OCI-M2 (cell line): ENCODE measurements around the gene MARCKS.

Source experiments
- DNase-seq: peaks from one replicate; lab custom pipeline; 2025; ENCODE audit not compliant: unreplicated experiment; lab: John Stamatoyannopoulos, UW

Gene MARCKS

DNA sequence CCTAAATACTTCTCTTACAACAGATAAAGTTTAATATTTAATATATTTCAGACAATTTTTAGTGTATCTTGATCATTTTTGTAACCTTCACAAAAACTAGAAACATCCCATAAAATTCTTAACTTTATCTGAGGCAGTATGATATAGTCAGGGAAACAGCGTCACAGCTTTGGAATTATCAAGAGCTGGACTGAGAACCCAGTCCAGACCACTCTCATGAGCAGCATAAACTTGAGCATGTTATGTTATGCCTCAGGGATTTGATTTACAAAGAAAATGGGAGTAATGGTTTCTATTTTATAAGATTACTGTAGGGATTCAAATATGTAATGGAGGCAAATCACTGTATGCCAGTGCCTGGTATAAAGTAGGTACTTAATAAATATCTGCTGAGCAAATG, 8.3 kb upstream of the MARCKS start:
- DNase-seq: no peak

GRCh38 chr6:113853252-113853651, 3.9 kb upstream of the MARCKS start:
- DNase-seq: no peak

GRCh38 chr6:113854531-113855499, 2.3 kb upstream of the MARCKS start:
- peak; percentile 53 for DNase-seq

DNA sequence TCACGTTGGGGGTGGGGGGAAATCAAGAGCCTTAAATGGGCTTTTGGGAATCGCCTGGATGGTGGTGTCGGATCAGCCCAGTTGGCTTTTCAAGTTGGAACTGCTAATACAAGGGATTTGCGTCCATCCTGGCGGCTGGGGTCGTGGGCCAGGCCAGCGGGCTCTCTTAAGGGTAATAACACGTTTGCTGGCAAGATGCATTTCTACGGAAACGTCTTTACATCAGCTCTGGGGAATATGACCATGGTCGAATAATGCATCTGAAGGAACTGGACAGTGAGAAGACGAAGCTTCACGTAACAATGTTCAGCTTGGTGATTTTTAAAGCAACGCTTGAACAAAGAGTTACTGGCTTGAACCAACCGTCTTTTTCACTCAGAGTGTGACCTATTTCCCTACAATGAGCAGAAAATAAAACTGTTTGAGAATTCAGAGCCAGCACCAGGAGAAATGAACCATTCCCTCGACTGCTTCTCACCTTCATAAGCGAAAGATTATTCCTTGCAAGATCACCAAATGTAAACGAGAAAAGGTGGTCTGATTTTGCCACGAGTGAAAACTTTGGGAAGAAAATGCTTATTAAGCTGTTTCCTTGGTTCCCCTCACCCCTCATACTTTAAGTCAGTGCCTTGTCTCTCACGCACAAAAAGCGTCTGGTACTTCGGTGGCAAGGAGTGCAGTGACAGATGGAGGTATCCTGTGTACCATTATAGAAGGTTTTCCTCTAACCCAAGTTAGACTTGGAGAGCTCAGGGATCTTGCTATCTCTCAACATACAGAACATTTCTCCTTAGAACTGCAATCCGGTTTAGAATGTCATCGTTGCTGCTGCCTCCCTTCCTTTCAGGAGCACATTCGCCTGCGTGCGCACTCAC, 1.4 kb upstream of the MARCKS start:
- peak; percentile 33 for DNase-seq

DNA sequence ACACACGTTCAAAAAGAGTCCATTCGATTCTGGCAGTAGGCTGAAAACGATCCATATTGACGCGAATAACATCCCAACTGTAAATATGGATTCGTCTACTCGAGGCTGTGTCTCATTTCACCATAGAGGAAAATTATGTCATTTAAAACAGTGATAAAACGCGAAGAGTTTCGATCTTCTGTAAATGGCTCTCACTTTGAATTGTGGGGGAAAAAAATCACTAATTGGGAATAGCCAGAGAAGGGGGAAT, 845 bp upstream of the MARCKS start:
- DNase-seq: no peak

- DNase-seq: no peak
These were observed 673 bp downstream of the MARCKS start for GRCh38 chr6:113857556-113858479.

DNA sequence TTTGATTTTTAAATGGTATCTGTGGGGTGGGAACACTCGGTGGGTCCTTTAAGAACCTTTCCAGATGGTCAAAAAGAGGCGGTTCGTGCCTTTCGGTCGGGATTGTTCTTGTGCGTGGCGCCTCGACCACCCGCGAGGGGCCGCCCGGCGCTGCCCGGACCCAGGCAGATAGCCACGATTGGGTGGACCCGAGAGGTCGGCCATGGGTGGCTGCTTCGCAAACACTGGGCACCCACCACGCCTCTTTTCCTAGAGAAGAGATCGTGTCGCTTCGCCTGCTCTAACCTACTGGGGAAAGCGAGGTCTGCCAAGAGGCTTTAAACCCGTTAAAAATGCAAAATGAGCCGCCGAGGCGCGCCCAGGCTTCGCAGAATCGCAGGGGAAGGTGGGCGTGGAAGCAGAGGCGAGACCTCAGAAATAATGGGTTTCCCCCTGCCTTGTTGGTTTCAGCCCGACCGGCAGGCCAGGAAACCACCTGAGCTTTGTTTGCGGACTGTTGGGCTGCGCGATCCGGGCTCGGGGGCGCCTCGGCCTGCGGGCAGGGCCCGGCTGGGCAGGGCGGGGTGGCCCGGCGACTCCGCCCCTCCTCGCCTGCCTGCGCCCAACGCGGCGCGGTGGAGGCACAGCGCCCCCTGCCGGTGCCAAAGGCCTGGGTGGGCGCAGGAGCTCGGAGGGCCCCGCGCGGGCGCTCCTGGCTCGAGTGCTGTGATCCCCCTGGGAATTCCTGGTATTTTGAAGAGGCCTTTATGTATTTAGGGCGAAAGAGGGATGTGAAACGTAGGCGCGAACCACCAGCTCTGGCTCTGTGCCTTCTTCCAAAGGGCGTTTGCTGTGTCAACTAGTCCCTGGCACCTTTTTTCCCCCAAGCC, 1.6 kb downstream of the MARCKS start:
- peak; percentile 70 for DNase-seq

DNA sequence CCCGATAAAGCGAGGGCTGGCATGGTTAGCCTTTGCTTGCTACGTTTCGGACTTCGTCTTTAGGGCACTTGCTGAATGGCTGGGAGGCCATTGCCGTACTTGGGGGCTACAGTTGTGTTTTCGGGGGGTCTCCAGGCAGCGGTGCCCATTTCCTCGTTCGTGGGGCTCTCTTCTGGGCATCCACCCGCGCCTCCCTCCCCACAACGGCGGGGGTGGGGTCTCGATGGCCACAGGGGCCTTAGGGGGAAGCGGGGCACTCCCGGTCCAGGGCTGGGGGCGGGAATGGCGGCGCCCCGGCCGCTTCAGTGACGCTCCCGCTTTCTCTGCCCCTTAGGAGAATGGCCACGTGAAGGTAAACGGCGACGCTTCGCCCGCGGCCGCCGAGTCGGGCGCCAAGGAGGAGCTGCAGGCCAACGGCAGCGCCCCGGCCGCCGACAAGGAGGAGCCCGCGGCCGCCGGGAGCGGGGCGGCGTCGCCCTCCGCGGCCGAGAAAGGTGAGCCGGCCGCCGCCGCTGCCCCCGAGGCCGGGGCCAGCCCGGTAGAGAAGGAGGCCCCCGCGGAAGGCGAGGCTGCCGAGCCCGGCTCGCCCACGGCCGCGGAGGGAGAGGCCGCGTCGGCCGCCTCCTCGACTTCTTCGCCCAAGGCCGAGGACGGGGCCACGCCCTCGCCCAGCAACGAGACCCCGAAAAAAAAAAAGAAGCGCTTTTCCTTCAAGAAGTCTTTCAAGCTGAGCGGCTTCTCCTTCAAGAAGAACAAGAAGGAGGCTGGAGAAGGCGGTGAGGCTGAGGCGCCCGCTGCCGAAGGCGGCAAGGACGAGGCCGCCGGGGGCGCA, 2.4 kb downstream of the MARCKS start:
- DNase-seq: no peak

DNA sequence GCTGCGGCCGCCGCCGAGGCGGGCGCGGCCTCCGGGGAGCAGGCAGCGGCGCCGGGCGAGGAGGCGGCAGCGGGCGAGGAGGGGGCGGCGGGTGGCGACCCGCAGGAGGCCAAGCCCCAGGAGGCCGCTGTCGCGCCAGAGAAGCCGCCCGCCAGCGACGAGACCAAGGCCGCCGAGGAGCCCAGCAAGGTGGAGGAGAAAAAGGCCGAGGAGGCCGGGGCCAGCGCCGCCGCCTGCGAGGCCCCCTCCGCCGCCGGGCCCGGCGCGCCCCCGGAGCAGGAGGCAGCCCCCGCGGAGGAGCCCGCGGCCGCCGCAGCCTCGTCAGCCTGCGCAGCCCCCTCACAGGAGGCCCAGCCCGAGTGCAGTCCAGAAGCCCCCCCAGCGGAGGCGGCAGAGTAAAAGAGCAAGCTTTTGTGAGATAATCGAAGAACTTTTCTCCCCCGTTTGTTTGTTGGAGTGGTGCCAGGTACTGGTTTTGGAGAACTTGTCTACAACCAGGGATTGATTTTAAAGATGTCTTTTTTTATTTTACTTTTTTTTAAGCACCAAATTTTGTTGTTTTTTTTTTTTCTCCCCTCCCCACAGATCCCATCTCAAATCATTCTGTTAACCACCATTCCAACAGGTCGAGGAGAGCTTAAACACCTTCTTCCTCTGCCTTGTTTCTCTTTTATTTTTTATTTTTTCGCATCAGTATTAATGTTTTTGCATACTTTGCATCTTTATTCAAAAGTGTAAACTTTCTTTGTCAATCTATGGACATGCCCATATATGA, 3.2 kb downstream of the MARCKS start:
- DNase-seq: no peak

DNA sequence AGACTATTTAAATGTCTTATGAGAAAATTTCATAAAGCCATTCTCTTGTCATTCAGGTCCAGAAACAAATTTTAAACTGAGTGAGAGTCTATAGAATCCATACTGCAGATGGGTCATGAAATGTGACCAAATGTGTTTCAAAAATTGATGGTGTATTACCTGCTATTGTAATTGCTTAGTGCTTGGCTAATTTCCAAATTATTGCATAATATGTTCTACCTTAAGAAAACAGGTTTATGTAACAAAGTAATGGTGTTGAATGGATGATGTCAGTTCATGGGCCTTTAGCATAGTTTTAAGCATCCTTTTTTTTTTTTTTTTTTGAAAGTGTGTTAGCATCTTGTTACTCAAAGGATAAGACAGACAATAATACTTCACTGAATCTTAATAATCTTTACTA, 5.0 kb downstream of the MARCKS start:
- DNase-seq: no peak

GRCh38 chr6:113870917-113871316, 13.8 kb downstream of the MARCKS start:
- no peak for DNase-seq

DNA sequence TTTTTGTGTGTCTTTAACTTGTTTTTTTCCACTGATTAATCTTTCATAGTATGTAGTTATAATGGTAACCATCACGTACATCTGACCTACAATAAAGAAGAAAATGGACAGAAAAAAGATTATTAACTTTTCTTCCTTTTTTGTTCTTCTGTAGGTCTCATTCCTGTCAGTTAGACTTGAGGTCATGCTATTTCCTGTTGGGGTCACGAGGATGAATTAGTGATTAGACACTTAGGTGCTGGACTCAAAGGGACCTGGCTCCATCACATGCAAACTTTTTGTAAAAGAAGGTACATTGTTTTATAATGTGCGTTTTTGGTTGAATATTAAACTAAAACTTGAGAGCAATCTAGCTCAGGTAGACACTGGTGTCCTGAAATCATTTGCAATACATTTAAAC, 14.8 kb downstream of the MARCKS start:
- no peak for DNase-seq

DNA sequence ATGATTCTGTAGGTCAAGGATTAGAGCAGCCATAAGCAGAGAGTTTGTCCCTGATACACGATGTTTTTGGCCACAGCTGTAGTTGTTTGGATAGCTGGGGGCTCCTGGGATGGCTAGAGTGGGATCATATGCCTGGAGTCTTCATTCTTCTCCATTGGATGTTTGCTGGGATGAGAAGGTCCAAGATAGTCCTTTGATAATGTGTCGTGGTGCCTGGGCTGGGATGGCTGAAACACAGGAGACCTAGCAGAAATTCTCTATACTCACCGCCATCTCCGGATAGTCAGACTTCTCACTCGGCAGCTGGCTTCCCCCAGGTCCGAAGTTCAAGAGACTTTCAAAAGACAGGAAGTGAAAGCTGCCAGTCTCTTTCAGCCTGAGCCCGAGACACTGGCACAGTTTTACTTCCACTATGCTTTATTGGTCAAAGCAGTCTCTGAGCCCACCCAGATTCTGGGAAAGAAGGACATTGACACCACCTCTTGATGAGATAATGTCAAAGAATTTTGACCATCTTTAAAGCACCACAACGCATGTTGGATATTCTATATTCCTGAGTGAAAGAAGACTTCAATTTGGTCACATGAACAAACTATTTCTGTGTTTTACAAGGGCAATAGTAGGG, 16.0 kb downstream of the MARCKS start:
- no peak for DNase-seq

GRCh38 chr6:113875470-113875869, 18.3 kb downstream of the MARCKS start:
- DNase-seq: no peak

GRCh38 chr6:113876695-113877094, 19.6 kb downstream of the MARCKS start:
- no peak for DNase-seq

DNA sequence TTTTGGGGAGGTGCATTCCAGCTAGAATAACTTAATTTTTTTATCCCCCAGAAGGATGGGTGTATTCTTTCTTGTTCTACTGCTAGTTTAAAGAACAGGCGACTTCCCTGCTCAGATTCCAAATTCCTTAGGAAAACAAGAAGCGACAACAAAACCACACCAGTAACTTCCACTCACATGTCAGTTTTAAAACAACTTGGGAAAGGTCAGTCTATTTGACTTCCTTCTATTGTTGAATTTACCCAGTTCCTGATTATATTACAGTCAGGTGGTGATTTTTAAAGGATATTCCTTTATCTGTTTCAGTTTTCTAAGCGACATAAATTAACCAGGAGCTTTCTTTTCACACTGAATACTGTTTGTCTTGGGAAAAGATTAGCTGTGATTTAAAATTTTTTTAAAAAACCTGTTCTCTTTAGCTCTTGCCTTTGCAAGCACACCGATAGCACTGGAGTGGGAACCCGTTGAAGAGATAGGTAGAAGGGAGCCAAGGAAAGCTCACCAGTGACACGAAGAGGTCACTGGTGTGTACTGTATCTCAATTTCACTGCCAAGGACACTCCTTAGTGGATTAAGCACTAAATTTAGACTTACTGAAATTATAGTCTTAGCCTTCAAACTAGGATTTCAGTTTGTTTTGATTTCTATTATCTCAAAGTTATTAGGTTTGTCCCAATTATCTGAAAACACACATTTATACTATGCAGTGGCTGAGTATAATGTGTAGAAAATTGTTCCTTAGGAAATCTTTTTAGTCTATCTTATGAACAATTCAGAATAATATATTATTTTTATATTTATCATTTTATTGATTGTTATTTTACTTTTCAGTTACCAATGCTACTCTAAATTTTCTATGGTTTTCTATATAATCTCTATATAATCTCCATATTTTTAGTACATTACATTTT, 22.3 kb downstream of the MARCKS start:
- DNase-seq: peak; percentile 40

DNA sequence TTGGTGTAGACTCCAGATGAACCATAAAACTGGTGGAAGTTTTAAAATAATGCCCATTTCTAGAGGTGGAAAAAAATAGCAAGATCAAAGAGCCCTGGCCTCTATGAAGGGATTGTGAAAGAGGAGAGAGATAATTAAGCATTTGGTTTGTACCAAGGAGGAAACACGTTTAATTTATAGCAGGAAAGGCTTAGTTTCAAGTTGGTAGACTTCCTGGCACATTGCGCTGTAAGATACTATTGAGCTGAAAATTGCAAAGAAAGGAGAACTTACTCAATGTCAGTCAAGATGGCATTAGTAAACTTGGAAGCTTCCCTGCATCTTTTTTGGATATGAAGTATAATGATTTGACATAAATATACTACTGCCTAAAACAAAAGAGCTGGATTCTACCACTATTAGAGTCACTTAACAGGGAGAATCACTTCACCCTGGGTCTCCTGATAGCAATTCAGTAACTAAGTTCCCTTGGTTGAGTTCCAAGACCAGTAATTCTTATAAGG, 24.4 kb downstream of the MARCKS start:
- no peak for DNase-seq
